ENCODE results near the gene FRRS1.

GRCh38 chr1:99731384-99731783 is 35.1 kb downstream of the FRRS1 start:
- TF ChIP-seq CTCF (conservative IDR thresholded peaks at IDR 0.05) (no peak), ZFX (IDR thresholded peaks at IDR 0.05) (no peak)

Measured in C4-2B (cell line).